ENCODE results near the gene ATCAY.
"Not testable (repeated sequence)": the region's sequence is repeated elsewhere in the genome, so short reads cannot be mapped to it uniquely, and the experiment has no call there.

ATCAY gene

DNA sequence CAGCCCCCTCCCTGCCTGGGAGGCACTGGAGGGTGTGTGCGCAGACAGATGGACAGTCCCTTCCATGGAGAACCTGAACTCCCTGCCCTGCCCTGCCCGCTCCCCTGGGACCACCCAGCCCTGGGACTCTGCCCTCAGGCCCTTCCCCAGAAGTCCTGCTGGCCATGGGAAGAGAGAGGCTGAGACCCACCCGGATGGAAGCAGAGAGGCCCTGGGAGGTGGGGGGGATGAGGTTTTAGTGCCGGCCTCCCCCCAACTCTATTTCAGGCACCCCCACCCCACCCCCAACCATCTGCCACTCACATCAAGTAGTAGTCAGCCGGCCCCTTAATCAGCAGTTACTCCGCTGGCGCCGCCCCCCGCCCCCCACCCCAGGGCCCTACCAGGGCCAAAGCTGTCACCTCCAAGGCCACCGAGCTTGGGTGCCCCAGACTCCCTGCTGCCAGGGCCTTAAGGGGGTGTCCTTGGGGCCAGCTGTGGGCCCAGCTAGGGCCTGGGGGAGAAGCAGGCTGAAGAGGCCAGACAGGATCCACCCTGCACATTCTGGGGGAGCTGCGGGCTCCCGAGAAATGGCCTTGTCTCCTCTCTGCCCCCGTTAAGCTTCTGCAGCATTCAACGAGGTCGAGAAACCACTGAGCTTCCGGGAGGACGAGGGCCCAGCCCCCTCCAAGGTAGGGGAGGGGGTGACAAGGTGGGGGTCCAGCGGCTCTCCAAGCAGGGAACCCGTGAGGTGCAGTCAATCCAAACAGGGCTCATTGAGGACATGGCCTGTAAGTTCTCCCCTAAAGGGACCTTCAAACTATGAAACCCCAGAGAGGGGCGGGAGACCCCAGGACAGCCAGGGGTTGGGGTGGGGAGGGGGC is 69.7 kb downstream of the ATCAY start:
- no peak for DNase-seq

GRCh38 chr19:3950871-3951861 is 70.7 kb downstream of the ATCAY start:
- DNase-seq, result no peak

GRCh38 chr19:3952755-3953276 is 72.3 kb downstream of the ATCAY start:
- DNase-seq, result not testable (repeated sequence)

DNA sequence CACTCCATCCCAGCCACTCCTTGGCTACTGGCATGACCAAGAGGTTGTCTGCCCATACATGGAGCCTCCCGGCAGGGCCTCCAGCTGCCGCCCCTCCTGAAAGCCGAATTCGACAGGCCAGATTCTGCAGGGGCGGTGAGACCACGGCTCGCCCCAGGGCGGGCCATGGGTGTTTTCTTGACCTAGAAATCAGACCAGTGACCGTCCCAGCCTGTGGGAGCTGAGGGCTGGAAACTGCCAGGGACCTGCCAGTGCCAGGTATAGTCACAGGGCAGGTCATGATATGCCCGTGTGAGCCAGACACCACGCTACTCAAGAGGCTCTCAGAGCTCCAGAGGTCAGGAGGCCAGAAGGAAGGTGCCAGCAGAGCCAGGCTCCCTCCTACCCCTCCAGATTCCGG is 73.6 kb downstream of the ATCAY start:
- no peak for DNase-seq

DNA sequence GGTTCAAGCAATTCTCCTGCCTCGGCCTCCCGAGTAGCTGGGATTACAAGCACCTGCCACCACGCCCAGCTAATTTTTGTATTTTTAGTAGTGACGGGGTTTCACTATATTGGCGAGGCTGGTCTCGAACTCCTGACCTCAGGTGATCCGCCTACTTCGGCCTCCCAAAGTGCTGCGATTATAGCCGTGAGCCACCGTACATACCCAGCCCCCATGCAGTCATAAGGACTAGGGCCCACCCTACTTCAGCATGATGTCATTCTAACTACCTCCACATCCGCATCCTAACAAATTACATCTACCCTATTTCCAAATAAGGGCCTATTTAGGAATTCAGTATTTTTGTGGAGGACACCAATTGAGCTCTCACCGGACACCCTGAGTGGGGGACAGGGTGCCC is 74.8 kb downstream of the ATCAY start:
- DNase-seq, result not testable (repeated sequence)

DNA sequence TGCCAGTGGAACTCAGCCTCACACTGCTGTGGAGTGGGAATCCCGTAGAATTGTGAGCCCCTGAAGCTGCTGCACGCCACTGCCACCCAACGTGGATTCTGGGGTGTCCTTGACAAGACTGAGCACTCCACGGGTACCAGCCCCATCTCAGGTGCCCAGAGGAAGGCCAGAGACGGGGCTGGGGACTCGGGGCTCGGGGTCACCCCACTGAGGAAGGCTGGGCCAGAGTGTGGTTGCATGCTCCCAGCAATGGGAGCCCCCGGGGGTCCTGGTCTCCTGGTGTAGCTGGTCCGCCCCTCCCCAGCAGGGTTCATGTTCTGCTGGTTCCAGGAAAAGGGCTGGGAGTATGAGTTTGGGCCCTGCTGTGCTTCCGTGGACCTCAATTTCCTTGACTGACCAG is 75.2 kb downstream of the ATCAY start:
- DNase-seq, result no peak

DNA sequence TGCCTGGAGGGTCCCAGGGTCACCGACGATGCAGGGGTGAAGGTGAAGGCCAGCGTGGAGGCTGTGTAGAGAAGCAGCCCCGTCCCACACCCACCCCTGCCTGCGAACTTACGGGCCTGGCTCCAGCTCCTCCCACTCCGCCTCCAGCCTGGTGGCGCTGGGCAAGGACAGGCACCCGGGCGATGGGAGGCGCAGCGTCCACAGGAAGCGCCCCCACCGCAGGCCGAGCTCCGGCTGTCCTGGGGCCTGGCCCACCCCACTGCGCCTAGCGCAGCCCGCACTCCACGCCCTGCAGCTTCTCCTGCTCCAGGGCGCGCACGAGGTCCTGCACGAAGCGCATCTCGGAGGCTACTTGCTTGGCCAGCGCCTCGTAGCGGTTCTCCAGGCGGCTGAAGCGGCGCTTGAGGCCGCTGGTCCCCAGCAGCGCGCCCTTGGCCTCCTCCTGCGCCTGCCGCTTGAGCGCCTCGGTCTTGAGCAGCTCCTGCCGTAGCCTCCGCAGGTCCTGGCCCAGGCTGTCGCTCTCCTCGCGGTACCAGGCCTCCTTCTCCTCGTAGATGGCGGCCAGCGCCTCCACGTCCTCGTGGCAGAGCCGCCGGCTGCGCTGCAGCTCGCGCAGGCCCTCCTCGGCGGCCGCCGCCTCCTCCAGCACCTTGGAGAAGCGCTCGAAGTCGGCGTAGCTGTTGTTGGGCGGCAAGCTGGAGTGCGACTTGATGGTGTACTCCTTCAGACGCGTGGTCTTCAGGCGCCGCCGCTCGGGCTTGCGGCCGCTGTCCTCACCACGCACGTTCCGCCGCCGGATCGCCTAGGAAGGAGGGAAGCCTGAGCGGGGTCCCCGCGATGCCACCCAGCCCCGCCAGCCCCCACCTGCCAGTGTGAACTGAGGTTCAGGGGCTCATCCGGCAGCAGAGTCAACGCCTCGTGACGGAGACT is 78.6 kb downstream of the ATCAY start:
- no peak for DNase-seq

DNA sequence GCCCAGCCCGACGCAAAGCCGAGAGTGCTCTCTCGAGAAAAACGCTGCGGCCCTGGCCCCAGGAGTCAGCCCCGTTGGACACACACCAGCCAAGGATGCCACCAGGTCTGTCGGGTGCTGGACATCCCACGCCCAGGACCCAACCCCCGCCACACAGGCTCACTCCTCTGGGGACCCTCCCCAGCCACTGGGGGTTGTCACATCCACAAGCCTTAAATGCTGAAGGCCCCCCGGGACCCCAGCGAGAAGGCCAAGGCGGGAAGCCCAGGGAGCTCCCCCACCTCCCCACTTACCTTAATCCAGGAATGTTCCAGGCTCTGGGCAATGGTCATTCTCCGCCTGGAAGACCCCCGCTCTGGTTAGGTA is 79.3 kb downstream of the ATCAY start:
- no peak for DNase-seq

- no peak for DNase-seq
These were observed 80.5 kb downstream of the ATCAY start for GRCh38 chr19:3961007-3961406.

DNA sequence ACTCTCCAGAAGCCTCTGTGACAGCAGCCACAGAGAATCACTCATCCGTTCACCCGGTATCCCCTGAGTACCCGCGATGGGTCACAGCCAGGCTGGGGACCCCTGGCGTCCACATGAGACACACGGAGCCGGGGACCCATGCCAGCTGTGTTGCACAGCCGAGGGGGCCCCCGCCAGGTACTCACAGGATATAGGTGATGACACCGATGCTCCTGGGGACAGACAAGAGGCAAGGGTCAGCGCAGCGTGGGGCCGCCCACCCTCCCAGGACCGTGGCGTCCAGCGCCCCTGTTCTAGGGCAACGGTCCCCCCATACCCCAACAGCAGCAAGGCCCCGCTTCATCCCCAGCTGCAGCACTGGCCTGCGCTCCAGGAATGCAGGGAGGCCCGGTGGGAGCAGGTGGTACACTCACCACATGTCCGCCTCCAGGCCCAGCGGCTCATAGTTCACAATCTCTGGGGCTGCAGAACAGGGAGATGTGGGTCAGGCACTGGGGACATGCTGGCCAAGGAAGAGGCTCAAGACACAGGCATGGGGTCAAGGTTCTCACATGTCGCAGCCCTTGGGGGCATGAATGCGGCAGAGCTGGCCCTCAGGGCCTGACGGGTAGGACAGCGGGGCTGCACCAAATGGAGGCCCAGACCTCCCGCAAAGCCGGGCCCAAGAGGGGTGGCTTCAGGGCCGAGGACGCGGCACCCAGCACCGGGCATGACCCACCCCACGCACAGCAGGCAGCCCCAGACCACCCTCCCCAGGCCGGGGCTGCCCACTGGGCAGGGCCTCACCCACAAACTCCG is 83.2 kb downstream of the ATCAY start:
- DNase-seq, result no peak

GRCh38 chr19:3964256-3965194 is 84.0 kb downstream of the ATCAY start:
- DNase-seq, result no peak

- DNase-seq, result no peak
These were observed 85.8 kb downstream of the ATCAY start for GRCh38 chr19:3966051-3967017.

GRCh38 chr19:3967983-3968382 is 87.5 kb downstream of the ATCAY start:
- not testable (repeated sequence) for DNase-seq

GRCh38 chr19:3968556-3969434 is 88.3 kb downstream of the ATCAY start:
- DNase-seq, result no peak

GRCh38 chr19:3969435-3970312 is 89.2 kb downstream of the ATCAY start:
- DNase-seq, result no peak

DNA sequence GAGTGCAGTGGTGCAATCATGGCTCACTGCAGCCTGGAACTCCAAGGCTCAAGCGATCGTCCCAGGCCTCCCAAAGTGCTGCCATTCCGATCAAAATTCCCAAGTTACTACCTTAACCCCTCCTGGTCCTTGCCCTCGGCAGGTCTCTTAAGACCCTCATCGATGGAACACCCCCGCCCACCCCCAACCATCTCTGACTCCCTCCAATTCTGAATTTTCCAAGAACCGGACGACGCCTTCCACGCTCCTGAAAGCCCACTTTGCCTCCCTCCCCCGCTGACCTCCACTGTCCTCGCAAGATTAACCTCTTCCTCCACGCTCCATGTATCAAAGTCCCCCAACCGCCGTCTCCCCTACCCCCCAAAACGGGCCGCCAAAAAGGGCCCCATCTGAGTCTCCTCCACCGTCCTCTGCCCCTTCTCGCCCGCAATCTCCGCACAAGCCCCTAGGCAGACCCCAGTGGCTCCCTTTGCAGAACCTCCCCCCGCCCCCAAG is 89.9 kb downstream of the ATCAY start:
- DNase-seq, result no peak
